GM23248 (cell line): ENCODE measurements around the gene KIF1B. TPM values are rescaled to one million over a fixed set of nuclear protein-coding genes. Genes with fewer than 3 reads are reported as not detected.
A peak's percentile ranks its signal among the peaks of the same experiment; 100 is the strongest.
"Not testable (repeated sequence)": the region's sequence is repeated elsewhere in the genome, so short reads cannot be mapped to it uniquely, and the experiment has no call there.

Experiments used
- DNase-seq: peaks from one replicate; pipeline ENCODE4 v3.0.0-alpha.2; 2015
- H2AFZ ChIP-seq: fragments of 200-600 bp; sonication (generic); 2 replicates; pipeline ENCODE4 v1.6.1; 2016; ENCODE audit warnings: antibody characterized with exemption
- H3F3A ChIP-seq: fragments of 200-600 bp; sonication (generic); 2 replicates; pipeline ENCODE4 v1.6.1; 2016; ENCODE audit warnings: mild to moderate bottlenecking, antibody characterized with exemption, mixed run types; ENCODE audit not compliant: insufficient read depth
- H3K27ac ChIP-seq: fragments of 200-600 bp; sonication (generic); 2 replicates; pipeline ENCODE4 v1.5.1; 2016; ENCODE audit warnings: mild to moderate bottlenecking
- H3K27me3 ChIP-seq: fragments of 200-600 bp; sonication (generic); replicated peaks from 2 replicates; pipeline ENCODE4 v1.6.1; 2016; ENCODE audit warnings: mild to moderate bottlenecking; ENCODE audit not compliant: insufficient read depth
- H3K36me3 ChIP-seq: fragments of 200-600 bp; sonication (generic); 2 replicates; pipeline ENCODE4 v1.6.1; 2016; ENCODE audit warnings: low read depth, mild to moderate bottlenecking
- H3K4me1 ChIP-seq: fragments of 200-600 bp; sonication (generic); 2 replicates; pipeline ENCODE4 v1.6.1; 2016; ENCODE audit warnings: mild to moderate bottlenecking; ENCODE audit not compliant: insufficient read depth
- H3K4me2 ChIP-seq: fragments of 200-600 bp; sonication (generic); one replicate; pipeline ENCODE4 v1.6.1; 2016; ENCODE audit warnings: mild to moderate bottlenecking; ENCODE audit not compliant: unreplicated experiment
- H3K4me3 ChIP-seq: fragments of 200-600 bp; sonication (generic); 2 replicates; pipeline ENCODE4 v1.5.1; 2016; ENCODE audit warnings: mild to moderate bottlenecking
- H3K79me2 ChIP-seq: fragments of 200-600 bp; sonication (generic); 2 replicates; pipeline ENCODE4 v1.6.1; 2016; ENCODE audit warnings: mild to moderate bottlenecking; ENCODE audit not compliant: insufficient read depth
- H3K9ac ChIP-seq: fragments of 200-600 bp; sonication (generic); 2 replicates; pipeline ENCODE4 v1.6.1; 2016; ENCODE audit warnings: mild to moderate bottlenecking
- H3K9me2 ChIP-seq: fragments of 200-600 bp; sonication (generic); 2 replicates; pipeline ENCODE4 v1.6.1; 2016; ENCODE audit warnings: mixed run types, mild to moderate bottlenecking, moderate library complexity; ENCODE audit not compliant: insufficient read depth
- H3K9me3 ChIP-seq: fragments of 200-600 bp; sonication (generic); one replicate; pipeline ENCODE4 v1.6.1; 2017; ENCODE audit warnings: low read depth
- H4K20me1 ChIP-seq: fragments of 200-600 bp; sonication (generic); 2 replicates; pipeline ENCODE4 v1.6.0; 2016; ENCODE audit not compliant: insufficient read depth
- EZH2 ChIP-seq: fragments of 200-600 bp; sonication (generic); IDR thresholded peaks from 2 replicates; pipeline ENCODE4 v1.6.1; 2018; ENCODE audit warnings: antibody characterized with exemption, mild to moderate bottlenecking; ENCODE audit not compliant: insufficient read depth, poor library complexity, severe bottlenecking
- EZH2phosphoT487 ChIP-seq: fragments of 200-600 bp; sonication (generic); IDR thresholded peaks from 2 replicates; pipeline ENCODE4 v1.6.1; 2018; ENCODE audit warnings: antibody characterized with exemption, moderate library complexity, mild to moderate bottlenecking, low read depth; ENCODE audit not compliant: insufficient read depth
- WGBS, 2 experiments: methylation state at CpG; one replicate each; pipeline ENCODE4 v1.1.6; 2015 to 2017; ENCODE audit warnings: low lambda C conversion rate in 2 of 2, low coverage in 1 of 2; ENCODE audit errors: missing lambda C conversion rate in 2 of 2; 5-methylcytosine and 5-hydroxymethylcytosine counted together
- in situ Hi-C: fragments of 300-500 bp; cut with MboI; formaldehyde crosslinking; loops from 2 replicates; pipeline ENCODE4 v1.15.0; 2020
- polyA plus RNA-seq: library from polyadenylated mRNA; unstranded; fragments of >200 nt; fragmentation: Nextera tagmentation; extraction: Ambion mirVana; gene quantifications from 2 replicates; pipeline ENCODE4 v1.2.1, GENCODE V29; 2016
- total RNA-seq: library from RNA; depleted of rRNA; stranded (reverse); fragments of >200 nt; shearing (Covaris generic); gene quantifications from 2 replicates; pipeline ENCODE4 v1.2.3, GENCODE V29; 2014

The KIF1B gene
- total and polyA plus RNA-seq, 2 experiments from 2014 or later, result 14.8 to 24.8 TPM

DNA sequence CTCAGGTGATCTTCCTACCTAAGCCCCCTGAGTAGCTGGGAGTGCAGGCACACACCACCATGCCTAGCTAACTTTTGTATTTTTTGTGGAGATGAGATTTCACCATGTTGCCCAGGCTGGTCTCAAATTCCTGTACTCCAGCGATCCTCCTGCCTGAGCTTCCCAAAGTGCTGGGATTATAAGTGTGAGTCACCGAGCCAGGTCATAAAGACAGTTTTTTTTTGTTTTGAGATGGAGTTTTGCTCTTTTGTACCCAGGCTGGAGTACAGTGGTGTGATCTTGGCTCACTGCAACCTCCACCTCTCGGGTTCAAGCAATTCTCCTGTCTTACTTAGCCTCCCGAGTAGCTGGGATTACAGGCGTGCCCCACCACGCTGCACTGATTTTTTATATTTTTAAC is 42.1 kb downstream of the KIF1B start:
- Histone ChIP-seq H3K4me2 (no peak overlapping the region), H3K4me3 (no peak overlapping the region), H3K27ac (peak overlapping the region; percentile 88; the same call in 1 of the 2 replicates), H3K4me1 (peaks cover 26% of the 10 kb centered on the region), H3K9ac (no peak overlapping the region), H3K9me2 (no peaks in the 10 kb centered on the region), H3K79me2 (peaks cover 98% of the 10 kb centered on the region), H3K27me3 (no peaks in the 10 kb centered on the region), H2AFZ (no peak overlapping the region), H3K9me3 (no peaks in the 10 kb centered on the region), H4K20me1 (peaks cover 11% of the 10 kb centered on the region; the same call in 1 of the 2 replicates), H3K36me3 (peaks cover 2% of the 10 kb centered on the region; the same call in 1 of the 2 replicates), H3F3A (peaks cover 23% of the 10 kb centered on the region; the same call in 1 of the 2 replicates)
- TF ChIP-seq EZH2 (no peak), EZH2phosphoT487 (no peak)
- in situ Hi-C loops, result no loop called here
- peak; percentile 76 for DNase-seq
- 74 to 80% methylated on average over 6 of the region's 6 CpGs for WGBS, 2 experiments

DNA sequence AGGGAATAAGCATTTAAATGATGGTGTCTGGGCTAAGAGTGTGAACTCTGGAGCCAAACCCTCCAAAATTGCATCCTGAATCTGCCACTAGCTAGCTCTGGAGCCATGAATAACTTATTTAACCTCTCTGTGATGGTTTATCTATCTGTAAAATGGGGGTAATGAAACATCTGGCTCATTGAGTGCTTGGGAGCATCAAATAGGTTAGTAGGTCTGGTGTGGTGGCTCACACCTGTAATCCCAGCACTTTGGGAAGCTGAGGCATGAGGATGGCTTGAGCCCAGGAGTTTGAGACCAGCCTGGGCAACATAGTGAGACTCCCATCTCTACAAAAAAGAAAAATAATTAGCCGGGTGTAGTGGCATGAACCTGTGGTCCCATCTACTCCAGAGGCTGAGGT is 42.8 kb downstream of the KIF1B start:
- no peaks in the 10 kb centered on the region for H3K27me3 ChIP-seq
- no peaks in the 10 kb centered on the region for H3K9me2 ChIP-seq
- H3K4me2 ChIP-seq, result peak overlapping the region; percentile 47
- H3K9ac ChIP-seq, result peak overlapping the region; percentile 73
- 94 to 95% methylated on average over 1 of the region's 1 CpG for WGBS, 2 experiments
- TF ChIP-seq EZH2, result no peak
- TF ChIP-seq EZH2phosphoT487, result no peak
- in situ Hi-C loops, result no loop called here
- H3K4me1 ChIP-seq, result peaks cover 26% of the 10 kb centered on the region
- peaks cover 3% of the 10 kb centered on the region; the same call in 1 of the 2 replicates for H3K36me3 ChIP-seq
- peaks cover 98% of the 10 kb centered on the region for H3K79me2 ChIP-seq
- H3K27ac ChIP-seq, result peak overlapping the region; percentile 88
- H3F3A ChIP-seq, result peaks cover 23% of the 10 kb centered on the region; the same call in 1 of the 2 replicates
- H2AFZ ChIP-seq, result no peak overlapping the region
- H3K9me3 ChIP-seq, result no peaks in the 10 kb centered on the region
- DNase-seq, result no peak
- H3K4me3 ChIP-seq, result no peak overlapping the region
- peaks cover 11% of the 10 kb centered on the region; the same call in 1 of the 2 replicates for H4K20me1 ChIP-seq

DNA sequence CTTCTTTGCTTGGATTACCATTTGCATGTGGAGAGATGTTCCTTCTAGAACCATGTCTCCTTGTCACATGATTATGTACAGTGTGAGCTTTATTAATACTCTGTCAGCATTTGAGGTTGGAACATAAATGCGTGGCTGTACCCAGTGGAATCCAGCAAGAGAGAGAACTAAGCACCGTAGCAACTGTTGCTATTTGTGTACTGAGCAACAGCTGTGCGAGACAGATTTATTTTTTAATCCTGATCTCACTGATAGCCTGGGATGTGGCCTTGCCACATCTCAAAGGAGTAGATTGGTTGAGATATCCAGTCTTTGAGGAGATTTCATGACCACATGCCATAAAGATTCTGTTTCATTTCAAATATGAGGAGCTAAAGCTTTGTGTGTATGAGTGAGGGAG is 43.4 kb downstream of the KIF1B start:
- in situ Hi-C loops, result no loop called here
- H3K27ac ChIP-seq, result peak overlapping the region; percentile 88
- H3K4me2 ChIP-seq, result peak overlapping the region; percentile 47
- peaks cover 7% of the 10 kb centered on the region; the same call in 1 of the 2 replicates for H3K36me3 ChIP-seq
- no peaks in the 10 kb centered on the region for H3K9me2 ChIP-seq
- peaks cover 98% of the 10 kb centered on the region for H3K79me2 ChIP-seq
- peaks cover 23% of the 10 kb centered on the region; the same call in 1 of the 2 replicates for H3F3A ChIP-seq
- no peaks in the 10 kb centered on the region for H3K9me3 ChIP-seq
- no peaks in the 10 kb centered on the region for H3K27me3 ChIP-seq
- DNase-seq, result peak; percentile 91
- 8 to 15% methylated on average over 3 of the region's 3 CpGs for WGBS, 2 experiments
- H3K4me3 ChIP-seq, result no peak overlapping the region
- TF ChIP-seq EZH2 (no peak), EZH2phosphoT487 (no peak)
- no peak overlapping the region for H2AFZ ChIP-seq
- peak overlapping the region; percentile 73 for H3K9ac ChIP-seq
- peaks cover 26% of the 10 kb centered on the region for H3K4me1 ChIP-seq
- peaks cover 11% of the 10 kb centered on the region; the same call in 1 of the 2 replicates for H4K20me1 ChIP-seq

DNA sequence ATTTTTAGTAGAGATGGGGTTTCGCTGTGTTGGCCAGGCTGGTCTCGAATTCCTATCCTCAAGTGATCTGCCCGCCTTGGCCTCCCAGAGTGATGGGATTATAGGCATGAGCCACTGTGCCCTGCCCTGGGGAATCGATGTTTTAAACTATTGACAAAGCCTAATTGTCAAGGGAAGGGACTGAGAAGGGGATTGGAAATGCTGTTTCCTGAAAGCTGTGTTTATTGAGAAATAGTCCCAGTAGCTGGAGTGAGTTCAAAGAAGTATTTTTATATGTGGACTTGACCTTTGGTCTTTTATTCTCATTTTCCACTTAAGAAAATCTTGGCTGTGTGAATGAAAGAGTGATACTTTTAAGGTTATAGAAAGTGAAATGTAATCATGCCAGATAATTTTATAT is 47.5 kb downstream of the KIF1B start:
- Histone ChIP-seq H2AFZ (no peak overlapping the region), H3K9me2 (no peaks in the 10 kb centered on the region), H3K9me3 (no peaks in the 10 kb centered on the region), H3K36me3 (peaks cover 21% of the 10 kb centered on the region), H3F3A (peaks cover 15% of the 10 kb centered on the region; the same call in 1 of the 2 replicates), H3K27me3 (no peaks in the 10 kb centered on the region), H4K20me1 (no peaks in the 10 kb centered on the region; the same call in 1 of the 2 replicates), H3K4me2 (no peak overlapping the region), H3K4me3 (no peak overlapping the region), H3K79me2 (peaks cover 69% of the 10 kb centered on the region), H3K4me1 (peaks cover 17% of the 10 kb centered on the region), H3K27ac (no peak overlapping the region), H3K9ac (no peak overlapping the region)
- DNase-seq, result no peak
- no peak for TF ChIP-seq EZH2
- TF ChIP-seq EZH2phosphoT487, result no peak
- in situ Hi-C loops, result no loop called here
- 90 to 95% methylated on average over 4 of the region's 4 CpGs for WGBS, 2 experiments

DNA sequence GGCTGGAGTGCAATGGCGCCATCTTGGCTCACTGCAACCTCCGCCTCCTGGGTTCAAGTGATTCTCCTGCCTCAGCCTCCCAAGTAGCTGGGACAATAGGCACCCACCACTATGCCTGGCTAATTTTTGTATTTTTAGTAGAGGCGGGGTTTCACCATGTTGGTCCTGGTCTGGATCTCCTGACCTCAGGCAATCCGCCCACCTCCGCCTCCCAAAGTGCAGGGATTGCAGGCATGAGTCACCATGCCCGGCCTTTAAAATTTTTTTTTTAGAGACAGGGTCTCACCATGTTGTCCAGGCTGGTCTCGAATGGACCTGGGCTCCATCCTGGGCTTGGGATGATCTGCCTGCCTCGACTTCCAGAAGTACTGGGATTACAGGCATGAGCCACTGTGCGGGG is 49.2 kb downstream of the KIF1B start:
- Histone ChIP-seq H3K36me3 (peaks cover 35% of the 10 kb centered on the region), H3K79me2 (peaks cover 65% of the 10 kb centered on the region)
- H3K4me1 ChIP-seq, H3K27ac ChIP-seq, H3K4me2 ChIP-seq, in situ Hi-C loops, H3K27me3 ChIP-seq, H3F3A ChIP-seq, H4K20me1 ChIP-seq, H3K9me3 ChIP-seq, H3K9ac ChIP-seq, H3K9me2 ChIP-seq, H2AFZ ChIP-seq, H3K4me3 ChIP-seq, DNase-seq: not testable (repeated sequence)
- 92 to 95% methylated on average over 9 of the region's 9 CpGs for WGBS, 2 experiments
